Measurements from ENCODE around the gene DROSHA.

DROSHA gene

DNA sequence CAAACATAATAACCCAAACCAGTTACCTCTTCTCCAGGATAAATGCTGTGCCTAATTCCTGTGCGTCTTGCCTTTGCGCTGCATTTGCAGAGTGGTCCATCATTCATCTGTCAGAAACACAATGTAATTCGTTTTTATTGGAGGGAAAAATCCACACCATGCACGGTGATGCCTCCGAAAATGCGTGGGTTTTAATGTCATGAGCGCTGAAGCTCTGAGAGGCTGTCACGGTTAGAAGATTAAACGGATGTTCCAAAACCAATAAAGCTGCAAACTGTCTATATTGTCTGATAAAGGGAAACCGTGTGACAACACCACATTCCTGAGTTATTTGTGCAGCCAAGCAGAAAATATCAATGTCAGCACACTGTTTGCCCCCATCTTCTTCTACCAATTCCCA is 27.4 kb downstream of the DROSHA start:
- no peak for TF ChIP-seq SIN3A (IDR thresholded peaks at IDR 0.05; ENCODE audit: borderline replicate concordance, insufficient read depth, low read length)
- no peak for TF ChIP-seq FOXP2 (optimal IDR thresholded peaks at IDR 0.05; ENCODE audit: borderline replicate concordance, extremely low read depth, extremely low read length, insufficient read depth)
- TF ChIP-seq REST (IDR thresholded peaks at IDR 0.05; ENCODE audit: insufficient read depth in 1 of 2, low read depth in 2 of 2, low read length in 2 of 2) = no peak
- no peak for TF ChIP-seq POLR2AphosphoS5 (IDR thresholded peaks at IDR 0.05; ENCODE audit: low read depth, low read length)
- TF ChIP-seq TAF1 (IDR thresholded peaks at IDR 0.05; ENCODE audit: borderline replicate concordance, insufficient read depth, low read length) = no peak

DNA sequence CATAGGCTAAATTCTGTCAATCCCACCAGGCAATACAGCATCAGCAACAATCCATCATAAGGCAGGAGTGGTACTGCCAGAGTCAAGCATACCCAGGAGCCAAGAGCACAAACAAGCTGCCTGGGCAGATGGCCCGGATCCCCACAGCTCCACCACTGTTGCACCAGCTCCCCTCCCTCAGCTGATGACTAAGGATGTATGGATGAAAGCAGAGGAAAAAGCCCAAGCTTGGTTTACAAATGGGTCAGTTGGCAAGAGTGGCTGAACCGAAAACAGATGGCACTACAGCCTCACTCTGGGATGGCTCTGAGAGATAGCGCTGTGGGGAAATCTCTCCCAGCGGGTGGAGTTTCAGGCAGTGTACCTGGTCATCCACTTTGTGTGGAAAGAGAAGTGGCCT is 29.4 kb downstream of the DROSHA start:
- no peak for TF ChIP-seq TAF1 (IDR thresholded peaks at IDR 0.05; ENCODE audit: borderline replicate concordance, insufficient read depth, low read length)
- TF ChIP-seq REST (IDR thresholded peaks at IDR 0.05; ENCODE audit: insufficient read depth in 1 of 2, low read depth in 2 of 2, low read length in 2 of 2) = no peak
- TF ChIP-seq POLR2AphosphoS5 (IDR thresholded peaks at IDR 0.05; ENCODE audit: low read depth, low read length) = no peak
- no peak for TF ChIP-seq FOXP2 (optimal IDR thresholded peaks at IDR 0.05; ENCODE audit: borderline replicate concordance, extremely low read depth, extremely low read length, insufficient read depth)
- no peak for TF ChIP-seq SIN3A (IDR thresholded peaks at IDR 0.05; ENCODE audit: borderline replicate concordance, insufficient read depth, low read length)

- TF ChIP-seq POLR2AphosphoS5 (IDR thresholded peaks at IDR 0.05; ENCODE audit: low read depth, low read length) (no peak), TAF1 (IDR thresholded peaks at IDR 0.05; ENCODE audit: borderline replicate concordance, insufficient read depth, low read length) (no peak), FOXP2 (optimal IDR thresholded peaks at IDR 0.05; ENCODE audit: borderline replicate concordance, extremely low read depth, extremely low read length, insufficient read depth) (no peak), REST (IDR thresholded peaks at IDR 0.05; ENCODE audit: insufficient read depth in 1 of 2, low read depth in 2 of 2, low read length in 2 of 2) (no peak), SIN3A (IDR thresholded peaks at IDR 0.05; ENCODE audit: borderline replicate concordance, insufficient read depth, low read length) (no peak)
These were observed 31.6 kb downstream of the DROSHA start for GRCh38 chr5:31500256-31500655.

DNA sequence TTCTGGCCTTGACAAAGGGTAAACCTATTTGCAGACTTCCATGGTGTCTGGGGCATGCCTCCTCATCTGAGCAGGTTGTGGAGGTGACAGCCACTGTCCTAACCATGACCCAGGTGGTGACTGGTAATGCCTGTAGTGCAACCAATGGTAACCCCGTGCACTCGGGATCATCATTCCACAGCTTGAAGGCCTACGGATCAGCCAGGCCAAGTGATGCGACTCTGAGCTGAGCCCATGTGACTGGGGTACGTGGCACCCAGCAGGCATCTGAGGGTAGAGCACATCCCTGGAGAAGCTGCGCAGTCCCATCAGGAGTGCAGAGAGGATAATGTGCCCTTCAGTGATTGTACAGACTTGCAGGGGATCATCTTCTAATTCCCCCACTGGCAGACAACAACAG is 35.0 kb downstream of the DROSHA start:
- TF ChIP-seq POLR2AphosphoS5 (IDR thresholded peaks at IDR 0.05; ENCODE audit: low read depth, low read length) = no peak
- no peak for TF ChIP-seq FOXP2 (optimal IDR thresholded peaks at IDR 0.05; ENCODE audit: borderline replicate concordance, extremely low read depth, extremely low read length, insufficient read depth)
- no peak for TF ChIP-seq SIN3A (IDR thresholded peaks at IDR 0.05; ENCODE audit: borderline replicate concordance, insufficient read depth, low read length)
- TF ChIP-seq REST (IDR thresholded peaks at IDR 0.05; ENCODE audit: insufficient read depth in 1 of 2, low read depth in 2 of 2, low read length in 2 of 2) = no peak
- TF ChIP-seq TAF1 (IDR thresholded peaks at IDR 0.05; ENCODE audit: borderline replicate concordance, insufficient read depth, low read length) = no peak

DNA sequence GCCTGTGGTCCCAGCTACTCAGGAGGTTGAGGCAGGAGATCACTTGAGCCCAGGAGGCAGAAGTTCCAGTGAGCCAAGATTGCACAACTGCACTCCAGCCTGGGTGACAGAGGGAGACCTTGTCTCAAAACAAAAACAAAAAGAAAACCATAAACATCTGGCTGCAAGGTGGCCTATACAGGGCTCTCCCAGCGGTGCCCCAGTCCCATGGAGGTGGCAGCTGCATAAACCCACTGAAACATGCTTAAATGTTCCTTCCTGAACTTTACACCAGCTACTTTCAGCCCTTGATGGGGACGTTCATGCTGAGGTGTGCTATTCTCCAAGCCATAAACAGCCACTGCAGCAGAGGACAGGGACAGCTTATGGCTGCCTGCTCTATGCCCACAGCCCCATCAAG is 35.6 kb downstream of the DROSHA start:
- no peak for TF ChIP-seq SIN3A (IDR thresholded peaks at IDR 0.05; ENCODE audit: borderline replicate concordance, insufficient read depth, low read length)
- TF ChIP-seq REST (IDR thresholded peaks at IDR 0.05; ENCODE audit: insufficient read depth in 1 of 2, low read depth in 2 of 2, low read length in 2 of 2) = no peak
- no peak for TF ChIP-seq FOXP2 (optimal IDR thresholded peaks at IDR 0.05; ENCODE audit: borderline replicate concordance, extremely low read depth, extremely low read length, insufficient read depth)
- no peak for TF ChIP-seq POLR2AphosphoS5 (IDR thresholded peaks at IDR 0.05; ENCODE audit: low read depth, low read length)
- TF ChIP-seq TAF1 (IDR thresholded peaks at IDR 0.05; ENCODE audit: borderline replicate concordance, insufficient read depth, low read length) = no peak
